Measurements from ENCODE around the gene SMURF2.

DNA sequence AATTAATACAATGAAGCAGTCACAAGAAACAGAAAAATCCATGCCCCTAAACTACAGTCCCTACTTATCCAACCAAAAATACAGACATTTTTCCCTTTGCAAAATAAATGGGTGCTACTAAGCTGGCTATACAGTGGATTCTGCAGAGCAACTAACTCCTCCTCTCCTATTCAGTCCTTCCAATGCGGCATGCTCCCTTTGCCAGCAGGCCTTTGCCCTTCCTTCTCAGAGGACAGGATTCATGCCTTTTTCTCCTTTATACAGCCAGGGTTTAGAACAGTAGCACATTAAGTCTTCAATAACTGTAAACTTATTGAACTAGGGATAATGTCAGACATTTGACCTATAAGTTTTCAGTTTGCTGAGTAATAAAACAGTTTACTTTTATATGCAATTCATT is 70.2 kb downstream of the SMURF2 start:
- TF ChIP-seq, protein P1, sequence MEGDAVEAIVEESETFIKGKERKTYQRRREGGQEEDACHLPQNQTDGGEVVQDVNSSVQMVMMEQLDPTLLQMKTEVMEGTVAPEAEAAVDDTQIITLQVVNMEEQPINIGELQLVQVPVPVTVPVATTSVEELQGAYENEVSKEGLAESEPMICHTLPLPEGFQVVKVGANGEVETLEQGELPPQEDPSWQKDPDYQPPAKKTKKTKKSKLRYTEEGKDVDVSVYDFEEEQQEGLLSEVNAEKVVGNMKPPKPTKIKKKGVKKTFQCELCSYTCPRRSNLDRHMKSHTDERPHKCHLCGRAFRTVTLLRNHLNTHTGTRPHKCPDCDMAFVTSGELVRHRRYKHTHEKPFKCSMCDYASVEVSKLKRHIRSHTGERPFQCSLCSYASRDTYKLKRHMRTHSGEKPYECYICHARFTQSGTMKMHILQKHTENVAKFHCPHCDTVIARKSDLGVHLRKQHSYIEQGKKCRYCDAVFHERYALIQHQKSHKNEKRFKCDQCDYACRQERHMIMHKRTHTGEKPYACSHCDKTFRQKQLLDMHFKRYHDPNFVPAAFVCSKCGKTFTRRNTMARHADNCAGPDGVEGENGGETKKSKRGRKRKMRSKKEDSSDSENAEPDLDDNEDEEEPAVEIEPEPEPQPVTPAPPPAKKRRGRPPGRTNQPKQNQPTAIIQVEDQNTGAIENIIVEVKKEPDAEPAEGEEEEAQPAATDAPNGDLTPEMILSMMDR (IDR thresholded peaks at IDR 0.05; ENCODE audit: poor library complexity): no peak
- TF ChIP-seq EZH2 (IDR thresholded peaks at IDR 0.05; ENCODE audit: borderline replicate concordance): no peak

Measured in hepatocyte (in vitro differentiated cells).